Progenitor cell of endocrine pancreas (in vitro differentiated cells): ENCODE data around the gene OR9G1. TPM values are rescaled to one million over a fixed set of nuclear protein-coding genes. Genes with fewer than 3 reads are reported as not detected.
"Not testable (repeated sequence)": the region's sequence is repeated elsewhere in the genome, so short reads cannot be mapped to it uniquely, and the experiment has no call there.

Source experiments
- DNase-seq: peaks from one replicate; pipeline ENCODE4 v3.0.0; 2021; ENCODE audit warnings: low spot score; ENCODE audit not compliant: unreplicated experiment
- H3K27ac Mint-ChIP-seq: 2 replicates; pipeline ENCODE4 v1.8.0; 2021; ENCODE audit warnings: mild to moderate bottlenecking, moderate library complexity, mixed read lengths
- H3K27me3 Mint-ChIP-seq: 2 replicates; pipeline ENCODE4 v1.8.0; 2021; ENCODE audit warnings: mixed read lengths
- H3K36me3 Mint-ChIP-seq: 2 replicates; pipeline ENCODE4 v1.8.0; 2022; ENCODE audit warnings: mixed read lengths; ENCODE audit not compliant: insufficient read depth
- H3K4me1 Mint-ChIP-seq: 2 replicates; pipeline ENCODE4 v1.8.0; 2021; ENCODE audit warnings: low read depth, mixed read lengths
- H3K4me3 Mint-ChIP-seq: 2 replicates; pipeline ENCODE4 v1.8.0; 2021; ENCODE audit warnings: low read depth, mild to moderate bottlenecking, moderate library complexity, mixed read lengths
- H3K9me3 Mint-ChIP-seq: 2 replicates; pipeline ENCODE4 v1.8.0; 2021; ENCODE audit warnings: low read depth, mixed read lengths
- long read RNA-seq: library from polyadenylated mRNA; unstranded; transcript quantifications from one replicate; pipeline ENCODE4 v2.0.0, GENCODE V29; 2020
- total RNA-seq: library from RNA; stranded (reverse); gene quantifications from 2 replicates; pipeline ENCODE4 v1.2.1, GENCODE V29; 2021
- TF ChIP-seq, protein P1 (sequence below): fragments of 200-600 bp; sonication (generic); IDR thresholded peaks from one replicate; pipeline ENCODE4 v1.5.0; 2021; ENCODE audit warnings: antibody characterized with exemption, mild to moderate bottlenecking; ENCODE audit not compliant: unreplicated experiment

Gene OR9G1
- total RNA-seq: not detected in 2 replicates
- long read RNA-seq: 0 reads

GRCh38 chr11:56698795-56699194 is at the start of gene OR9G1:
Gene OR9G1, plus strand, starts transcription at chr11:56699095. Its CDS starts 1,293 bp downstream, at chr11:56700388.
- H3K27ac Mint-ChIP-seq: no peak within 1 kb of the TSS
- H3K9me3 Mint-ChIP-seq: no peaks in the 10 kb centered on the region
- no peak within 1 kb of the TSS for H3K4me3 Mint-ChIP-seq
- DNase-seq: no peak
- H3K4me1 Mint-ChIP-seq: no peaks in the 10 kb centered on the region
- TF ChIP-seq, protein P1, sequence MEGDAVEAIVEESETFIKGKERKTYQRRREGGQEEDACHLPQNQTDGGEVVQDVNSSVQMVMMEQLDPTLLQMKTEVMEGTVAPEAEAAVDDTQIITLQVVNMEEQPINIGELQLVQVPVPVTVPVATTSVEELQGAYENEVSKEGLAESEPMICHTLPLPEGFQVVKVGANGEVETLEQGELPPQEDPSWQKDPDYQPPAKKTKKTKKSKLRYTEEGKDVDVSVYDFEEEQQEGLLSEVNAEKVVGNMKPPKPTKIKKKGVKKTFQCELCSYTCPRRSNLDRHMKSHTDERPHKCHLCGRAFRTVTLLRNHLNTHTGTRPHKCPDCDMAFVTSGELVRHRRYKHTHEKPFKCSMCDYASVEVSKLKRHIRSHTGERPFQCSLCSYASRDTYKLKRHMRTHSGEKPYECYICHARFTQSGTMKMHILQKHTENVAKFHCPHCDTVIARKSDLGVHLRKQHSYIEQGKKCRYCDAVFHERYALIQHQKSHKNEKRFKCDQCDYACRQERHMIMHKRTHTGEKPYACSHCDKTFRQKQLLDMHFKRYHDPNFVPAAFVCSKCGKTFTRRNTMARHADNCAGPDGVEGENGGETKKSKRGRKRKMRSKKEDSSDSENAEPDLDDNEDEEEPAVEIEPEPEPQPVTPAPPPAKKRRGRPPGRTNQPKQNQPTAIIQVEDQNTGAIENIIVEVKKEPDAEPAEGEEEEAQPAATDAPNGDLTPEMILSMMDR: no peak
- H3K36me3 Mint-ChIP-seq: no peaks in the 10 kb centered on the region
- H3K27me3 Mint-ChIP-seq: no peaks in the 10 kb centered on the region

DNA sequence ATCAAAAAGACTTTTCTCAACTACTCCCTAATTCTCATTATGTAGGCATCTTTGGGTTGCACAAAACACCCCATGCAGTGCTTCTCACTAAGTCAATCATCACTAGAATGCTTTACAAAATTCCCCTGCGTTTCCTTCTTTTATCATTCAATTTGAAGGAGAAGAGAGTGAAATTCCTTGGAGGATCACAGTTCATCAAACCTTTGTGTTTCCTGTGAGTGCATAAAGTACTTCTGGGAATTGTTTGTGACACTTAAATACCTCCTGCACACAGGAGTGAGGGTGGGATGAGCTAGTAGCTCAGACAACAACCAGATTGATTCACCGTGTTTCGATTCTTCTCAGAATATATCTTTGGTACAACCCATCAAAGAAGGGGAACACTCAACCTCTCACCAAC is 39.1 kb upstream of the OR9G1 start:
- Mint-ChIP-seq H3K27ac (no peak overlapping the region), H3K36me3 (no peaks in the 10 kb centered on the region), H3K4me1 (peaks cover 3% of the 10 kb centered on the region), H3K27me3 (no peaks in the 10 kb centered on the region), H3K4me3 (no peak overlapping the region), H3K9me3 (peaks cover 4% of the 10 kb centered on the region)
- TF ChIP-seq, protein P1: no peak
- DNase-seq: no peak

- no peaks in the 10 kb centered on the region for H3K9me3 Mint-ChIP-seq
Measured at GRCh38 chr11:56663386-56663785, 35.5 kb upstream of the OR9G1 start, which contains the start of gene OR5AR1. Gene OR5AR1, plus strand, starts transcription at chr11:56663686. Its CDS starts 0 bp downstream, at chr11:56663686.

GRCh38 chr11:56670984-56671383 is 27.9 kb upstream of the OR9G1 start:
- H3K4me1 Mint-ChIP-seq: no peaks in the 10 kb centered on the region
- no peak overlapping the region for H3K4me3 Mint-ChIP-seq
- no peak overlapping the region for H3K27ac Mint-ChIP-seq
- no peak for DNase-seq
- TF ChIP-seq, protein P1: no peak
- H3K36me3 Mint-ChIP-seq: no peaks in the 10 kb centered on the region
- H3K9me3 Mint-ChIP-seq: peaks cover 6% of the 10 kb centered on the region
- no peaks in the 10 kb centered on the region for H3K27me3 Mint-ChIP-seq

More at GRCh38 chr11:56663386-56663785, 35.5 kb upstream of the OR9G1 start, which contains the start of gene OR5AR1:
- Mint-ChIP-seq H3K27ac (no peak within 1 kb of the TSS), H3K4me3 (no peak within 1 kb of the TSS), H3K4me1 (no peaks in the 10 kb centered on the region), H3K36me3 (no peaks in the 10 kb centered on the region), H3K27me3 (no peaks in the 10 kb centered on the region)
- TF ChIP-seq, protein P1: no peak
- no peak for DNase-seq

- H3K27me3 Mint-ChIP-seq: no peaks in the 10 kb centered on the region
- no peaks in the 10 kb centered on the region for H3K9me3 Mint-ChIP-seq
Measured at GRCh38 chr11:56688554-56689100, 10.3 kb upstream of the OR9G1 start.

DNA sequence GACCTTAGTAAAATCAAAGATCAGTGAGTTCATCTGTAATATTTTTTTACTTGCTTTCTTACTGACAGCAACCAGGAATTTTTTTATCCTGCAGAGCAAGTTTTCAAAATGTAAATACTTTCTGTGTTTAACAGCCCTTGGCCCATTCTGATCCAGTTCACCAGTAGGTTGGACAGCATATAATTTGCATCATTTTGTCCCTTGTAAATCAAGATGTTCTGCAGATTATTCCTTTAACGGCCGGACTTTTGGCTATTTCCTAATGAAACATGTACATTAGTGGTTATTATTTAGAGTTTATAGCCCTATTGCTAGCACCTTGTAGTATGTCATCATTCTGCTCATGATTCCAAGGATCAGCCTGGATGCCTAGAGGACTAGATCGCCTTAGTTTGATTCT is 7.7 kb upstream of the OR9G1 start:
- not testable (repeated sequence) for H3K36me3 Mint-ChIP-seq, H3K27me3 Mint-ChIP-seq, H3K9me3 Mint-ChIP-seq, DNase-seq, H3K27ac Mint-ChIP-seq, H3K4me1 Mint-ChIP-seq, H3K4me3 Mint-ChIP-seq

More at GRCh38 chr11:56688554-56689100, 10.3 kb upstream of the OR9G1 start:
- H3K4me1 Mint-ChIP-seq: no peaks in the 10 kb centered on the region
- no peak overlapping the region for H3K4me3 Mint-ChIP-seq
- no peak overlapping the region for H3K27ac Mint-ChIP-seq
- no peak for DNase-seq
- TF ChIP-seq, protein P1: no peak
- no peaks in the 10 kb centered on the region for H3K36me3 Mint-ChIP-seq
